HepG2 (cell line): Measurements from ENCODE around the gene ZNF524.

Source experiments
- GZF1 ChIP-seq: sonication (generic); formaldehyde crosslinking; IDR thresholded peaks from 2 replicates; pipeline ENCODE4 v1.5.1; 2020; ENCODE audit warnings: mild to moderate bottlenecking, missing genetic modification reagents
- TRIM22 ChIP-seq: fragments of 450-650 bp; IDR thresholded peaks from 2 replicates; pipeline ENCODE4 v1.6.1; 2017

GRCh38 chr19:55552620-55553019 is 47.5 kb upstream of the ZNF524 start:
- TF ChIP-seq TRIM22 (no peak), GZF1 (no peak)
